H9 (cell line): ENCODE measurements around the gene TTC39C. TPM values are rescaled to one million over a fixed set of nuclear protein-coding genes. Genes with fewer than 3 reads are reported as not detected.

Experiments used
- DNase-seq: peaks from one replicate; pipeline ENCODE4 v3.0.0-alpha.2; 2017
- H2AFZ ChIP-seq: one replicate; pipeline ENCODE4 v1.6.1; 2013; ENCODE audit warnings: mild to moderate bottlenecking, low read length, control low read depth, moderate library complexity
- H2AK5ac ChIP-seq: 2 replicates; pipeline ENCODE4 v1.6.1; 2013; ENCODE audit warnings: low read length, control low read depth, mixed read lengths; ENCODE audit not compliant: insufficient read length
- H2BK120ac ChIP-seq: one replicate; pipeline ENCODE4 v1.6.1; 2013; ENCODE audit warnings: low read depth, mild to moderate bottlenecking, low read length, control low read depth, inconsistent platforms; ENCODE audit not compliant: poor library complexity, severe bottlenecking
- H2BK12ac ChIP-seq: 2 replicates; pipeline ENCODE4 v1.6.1; 2013; ENCODE audit warnings: low read length, control low read depth, mixed read lengths, low read depth; ENCODE audit not compliant: insufficient read length
- H2BK15ac ChIP-seq: 2 replicates; pipeline ENCODE4 v1.6.1; 2013; ENCODE audit warnings: low read depth, low read length, control low read depth
- H2BK20ac ChIP-seq: one replicate; pipeline ENCODE4 v1.6.1; 2013; ENCODE audit warnings: low read depth, mild to moderate bottlenecking, low read length, control low read depth, inconsistent platforms; ENCODE audit not compliant: poor library complexity, severe bottlenecking
- H2BK5ac ChIP-seq: 2 replicates; pipeline ENCODE4 v1.6.1; 2013; ENCODE audit warnings: low read length, control low read depth, mixed read lengths; ENCODE audit not compliant: insufficient read length
- H3K14ac ChIP-seq: 2 replicates; pipeline ENCODE4 v1.6.1; 2013; ENCODE audit warnings: low read length, control low read depth; ENCODE audit not compliant: insufficient read depth
- H3K18ac ChIP-seq: 2 replicates; pipeline ENCODE4 v1.6.1; 2013; ENCODE audit warnings: low read depth, mild to moderate bottlenecking, mixed read lengths, low read length, control low read depth; ENCODE audit not compliant: insufficient read length
- H3K23ac ChIP-seq: 2 replicates; pipeline ENCODE4 v1.6.1; 2013; ENCODE audit warnings: low read length, control low read depth, mixed read lengths, low read depth; ENCODE audit not compliant: insufficient read length
- H3K23me2 ChIP-seq: 2 replicates; pipeline ENCODE4 v1.6.1; 2013; ENCODE audit warnings: low read depth, mild to moderate bottlenecking, mixed read lengths, low read length, control low read depth; ENCODE audit not compliant: insufficient read length, poor library complexity, severe bottlenecking
- H3K27ac ChIP-seq: 2 replicates; pipeline ENCODE4 v1.5.1; 2013; ENCODE audit warnings: low read length, control low read depth, mixed read lengths, low read depth; ENCODE audit not compliant: insufficient read length
- H3K27me3 ChIP-seq: 2 replicates; pipeline ENCODE4 v1.6.1; 2013; ENCODE audit warnings: low read length, control low read depth, inconsistent platforms; ENCODE audit not compliant: insufficient read depth
- H3K4ac ChIP-seq: 2 replicates; pipeline ENCODE4 v1.6.1; 2013; ENCODE audit warnings: low read depth, mild to moderate bottlenecking, control low read depth, inconsistent platforms, low read length, moderate library complexity
- H3K4me1 ChIP-seq: 2 replicates; pipeline ENCODE4 v1.6.1; 2013; ENCODE audit warnings: low read length, control low read depth, inconsistent platforms; ENCODE audit not compliant: insufficient read depth
- H3K4me2 ChIP-seq: 2 replicates; pipeline ENCODE4 v1.6.1; 2013; ENCODE audit warnings: low read length, control low read depth, mixed read lengths; ENCODE audit not compliant: insufficient read length, insufficient read depth
- H3K56ac ChIP-seq: 2 replicates; pipeline ENCODE4 v1.6.1; 2013; ENCODE audit warnings: low read depth, mild to moderate bottlenecking, mixed read lengths, low read length, control low read depth; ENCODE audit not compliant: insufficient read length
- H3K79me1 ChIP-seq: 2 replicates; pipeline ENCODE4 v1.6.1; 2013; ENCODE audit warnings: low read depth, mild to moderate bottlenecking, moderate library complexity, low read length, control low read depth, inconsistent platforms; ENCODE audit not compliant: insufficient read depth, poor library complexity, severe bottlenecking
- H3K79me2 ChIP-seq: 2 replicates; pipeline ENCODE4 v1.6.1; 2013; ENCODE audit warnings: low read length, control low read depth, inconsistent platforms; ENCODE audit not compliant: insufficient read depth
- H3K9ac ChIP-seq: 2 replicates; pipeline ENCODE4 v1.6.1; 2013; ENCODE audit warnings: low read length, control low read depth, mixed read lengths; ENCODE audit not compliant: insufficient read length; ENCODE audit errors: extremely low read depth
- H3K9me3 ChIP-seq: one replicate; pipeline ENCODE4 v1.6.1; 2013; ENCODE audit warnings: low read depth, low read length, inconsistent platforms; ENCODE audit not compliant: control insufficient read depth
- H3T11ph ChIP-seq: one replicate; pipeline ENCODE4 v1.6.1; 2013; ENCODE audit warnings: mild to moderate bottlenecking, low read length, control low read depth, inconsistent platforms
- H4K20me1 ChIP-seq: one replicate; pipeline ENCODE4 v1.6.1; 2013; ENCODE audit not compliant: control insufficient read depth, insufficient read length, insufficient read depth
- H4K5ac ChIP-seq: 2 replicates; pipeline ENCODE4 v1.6.1; 2013; ENCODE audit warnings: low read depth, mild to moderate bottlenecking, mixed read lengths, low read length, control low read depth; ENCODE audit not compliant: insufficient read length
- H4K8ac ChIP-seq: replicated peaks from 2 replicates; pipeline ENCODE4 v1.6.1; 2013; ENCODE audit warnings: low read length, control low read depth, mixed read lengths, low read depth; ENCODE audit not compliant: insufficient read length
- H4K91ac ChIP-seq: 2 replicates; pipeline ENCODE4 v1.6.1; 2013; ENCODE audit warnings: low read depth, mild to moderate bottlenecking, moderate library complexity, mixed read lengths, low read length, control low read depth; ENCODE audit not compliant: insufficient read length
- H3K27ac Mint-ChIP-seq, 3 experiments: 2 replicates in 2 of 3; 3 replicates in 1 of 3; pipeline ENCODE4 v1.8.0; 2020 to 2021; ENCODE audit warnings: mixed read lengths in 3 of 3, mild to moderate bottlenecking in 1 of 3, moderate library complexity in 1 of 3
- H3K27me3 Mint-ChIP-seq: 2 replicates; pipeline ENCODE4 v1.8.0; 2021; ENCODE audit warnings: low read depth, mild to moderate bottlenecking, moderate library complexity, mixed read lengths
- H3K36me3 Mint-ChIP-seq, 3 experiments: 2 replicates in 2 of 3; 3 replicates in 1 of 3; pipeline ENCODE4 v1.8.0; 2020 to 2021; ENCODE audit warnings: low read depth in 3 of 3, mixed read lengths in 3 of 3; ENCODE audit not compliant: insufficient read depth in 1 of 3
- H3K4me1 Mint-ChIP-seq, 2 experiments: 2 replicates each; pipeline ENCODE4 v1.8.0; 2020; ENCODE audit warnings: mixed read lengths in 2 of 2
- H3K4me3 Mint-ChIP-seq, 2 experiments: 2 replicates in 1 of 2; 3 replicates in 1 of 2; pipeline ENCODE4 v1.8.0; 2020 to 2021; ENCODE audit warnings: mild to moderate bottlenecking in 2 of 2, mixed read lengths in 2 of 2, moderate library complexity in 1 of 2
- H3K9me3 Mint-ChIP-seq, 2 experiments: 2 replicates in 1 of 2; 3 replicates in 1 of 2; pipeline ENCODE4 v1.8.0; 2020; ENCODE audit warnings: mild to moderate bottlenecking in 2 of 2, mixed read lengths in 2 of 2, moderate library complexity in 1 of 2
- CTCF ChIP-seq: fragments of 200-600 bp; sonication (generic); conservative IDR thresholded peaks from 3 replicates; pipeline ENCODE4 v1.8.0; 2021; ENCODE audit warnings: antibody characterized with exemption, mild to moderate bottlenecking
- WGBS: extraction: QIAGEN DNeasy Blood & Tissue Kit; methylation state at CpG from one replicate; pipeline ENCODE4 v1.1.7; 2013; ENCODE audit warnings: missing lambda C conversion rate, low lambda C conversion rate, mixed read lengths; ENCODE audit not compliant: insufficient read length; ENCODE audit errors: extremely low coverage; 5-methylcytosine and 5-hydroxymethylcytosine counted together
- total RNA-seq: library from RNA; stranded (reverse); gene quantifications from 2 replicates; pipeline ENCODE4 v1.2.1, GENCODE V29; 2021

Gene TTC39C
- total RNA-seq, 1 experiment from 2014 or later: 18.0 TPM

- Histone ChIP-seq H3K14ac (no peak overlapping the region), H2BK5ac (no peak overlapping the region), H3K4me1 (no peaks in the 10 kb centered on the region), H2AFZ (no peak overlapping the region), H2BK120ac (no peak overlapping the region), H3K56ac (no peak overlapping the region), H3K79me2 (0 out of 2 replicates have a peak, but pooled peaks cover 2% of the 10 kb centered on the region), H3K27me3 (no peaks in the 10 kb centered on the region), H3K4me2 (no peak overlapping the region), H3K23me2 (no peaks in the 10 kb centered on the region), H4K20me1 (no peaks in the 10 kb centered on the region), H3K23ac (no peak overlapping the region), H4K5ac (no peak overlapping the region), H3T11ph (no peak overlapping the region), H2BK15ac (no peak overlapping the region), H3K79me1 (no peaks in the 10 kb centered on the region), H2BK12ac (no peak overlapping the region), H3K4ac (no peak overlapping the region), H4K8ac (no peak overlapping the region), H3K18ac (no peak overlapping the region), H3K9ac (no peak overlapping the region), H3K9me3 (no peaks in the 10 kb centered on the region), H2BK20ac (no peak overlapping the region), H3K27ac (no peak overlapping the region), H2AK5ac (no peak overlapping the region), H4K91ac (no peak overlapping the region)
- no peak for TF ChIP-seq CTCF
- Mint-ChIP-seq H3K36me3 (peaks cover 0 to 7% (median 2%) of the 10 kb centered on the region in 3 experiments; a peak in 3 of 7 replicates), H3K27ac (no peak overlapping the region; a peak in 1 of 7 replicates), H3K4me1 (peaks cover 2% of the 10 kb centered on the region in 2 experiments; a peak in 3 of 4 replicates), H3K4me3 (no peak overlapping the region), H3K27me3 (no peaks in the 10 kb centered on the region), H3K9me3 (no peaks in the 10 kb centered on the region)
- no CpG with 5 or more reads among the region's 3 CpGs for WGBS
- no peak for DNase-seq
These were observed 69.0 kb downstream of the TTC39C start for GRCh38 chr18:24083550-24083949.
